Endothelial cell of umbilical vein (primary cell): ENCODE measurements around the gene CCDC116.

Source experiments
- MYC ChIP-seq: IDR thresholded peaks from one replicate; pipeline ENCODE4 v1.6.1; 2011; ENCODE audit warnings: mild to moderate bottlenecking, low read depth, low read length
- POLR2AphosphoS5 ChIP-seq: IDR thresholded peaks from 2 replicates; pipeline ENCODE4 v1.6.1; 2012; ENCODE audit warnings: low read depth, mild to moderate bottlenecking, control low read depth, low read length, moderate library complexity; ENCODE audit not compliant: insufficient read depth
- TF ChIP-seq, protein P1 (sequence below), 2 donors: IDR thresholded peaks; 1 replicate in 1 of 2; 2 replicates in 1 of 2; pipeline ENCODE4 v1.5.1; 2011; ENCODE audit warnings: low read length in 2 of 2, mild to moderate bottlenecking in 2 of 2, moderate library complexity in 2 of 2, control low read depth in 1 of 2, inconsistent platforms in 1 of 2, low read depth in 1 of 2; ENCODE audit not compliant: insufficient read depth in 1 of 2; ENCODE audit errors: extremely low read depth in 1 of 2

DNA sequence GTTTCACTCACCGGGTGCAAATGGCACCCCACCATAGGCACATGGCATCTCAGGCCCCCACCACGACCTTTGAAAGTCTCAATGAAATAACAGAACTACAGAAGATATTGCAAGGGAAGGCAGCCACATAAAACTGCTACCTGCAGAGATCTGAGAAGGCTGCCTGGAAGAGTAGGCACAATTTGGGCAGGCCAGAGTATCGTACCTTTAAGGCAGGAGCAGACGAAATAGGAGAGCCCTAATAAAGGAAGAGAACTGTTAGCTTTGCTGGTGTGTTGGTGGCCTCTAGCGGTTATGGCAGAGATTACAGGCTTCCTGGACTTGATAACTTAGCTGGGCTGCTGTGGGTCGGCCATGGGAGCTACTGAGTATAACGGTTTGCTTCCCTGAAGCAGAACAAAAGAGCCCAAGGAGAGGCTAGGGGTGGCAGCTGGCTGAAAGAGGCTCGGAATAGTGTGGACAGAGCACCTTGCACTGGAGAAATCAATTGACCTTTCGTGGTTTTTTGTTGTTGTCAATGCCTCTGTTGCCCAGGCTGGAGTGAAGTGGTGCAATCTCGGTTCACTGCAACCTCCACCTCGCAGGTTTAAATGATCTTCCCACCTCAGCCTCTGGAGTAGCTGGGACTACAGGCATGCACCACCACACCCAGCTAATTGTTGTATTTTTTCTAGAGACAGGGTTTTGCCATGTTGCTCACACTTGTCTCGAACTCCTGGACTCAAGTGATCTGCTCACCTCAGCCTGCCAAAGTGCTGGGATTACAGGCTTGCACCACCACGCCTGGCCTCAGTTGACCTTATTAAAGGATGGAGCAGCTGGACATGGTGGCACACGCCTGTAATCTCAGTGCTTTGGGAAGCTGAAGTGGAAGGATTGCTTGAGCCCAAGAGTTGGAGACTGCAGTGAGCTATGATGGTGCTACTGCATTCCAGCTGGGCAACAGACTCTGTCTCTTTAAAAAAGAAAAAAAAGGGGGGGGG lies 14.3 kb downstream of the CCDC116 start:
- TF ChIP-seq, protein P1, sequence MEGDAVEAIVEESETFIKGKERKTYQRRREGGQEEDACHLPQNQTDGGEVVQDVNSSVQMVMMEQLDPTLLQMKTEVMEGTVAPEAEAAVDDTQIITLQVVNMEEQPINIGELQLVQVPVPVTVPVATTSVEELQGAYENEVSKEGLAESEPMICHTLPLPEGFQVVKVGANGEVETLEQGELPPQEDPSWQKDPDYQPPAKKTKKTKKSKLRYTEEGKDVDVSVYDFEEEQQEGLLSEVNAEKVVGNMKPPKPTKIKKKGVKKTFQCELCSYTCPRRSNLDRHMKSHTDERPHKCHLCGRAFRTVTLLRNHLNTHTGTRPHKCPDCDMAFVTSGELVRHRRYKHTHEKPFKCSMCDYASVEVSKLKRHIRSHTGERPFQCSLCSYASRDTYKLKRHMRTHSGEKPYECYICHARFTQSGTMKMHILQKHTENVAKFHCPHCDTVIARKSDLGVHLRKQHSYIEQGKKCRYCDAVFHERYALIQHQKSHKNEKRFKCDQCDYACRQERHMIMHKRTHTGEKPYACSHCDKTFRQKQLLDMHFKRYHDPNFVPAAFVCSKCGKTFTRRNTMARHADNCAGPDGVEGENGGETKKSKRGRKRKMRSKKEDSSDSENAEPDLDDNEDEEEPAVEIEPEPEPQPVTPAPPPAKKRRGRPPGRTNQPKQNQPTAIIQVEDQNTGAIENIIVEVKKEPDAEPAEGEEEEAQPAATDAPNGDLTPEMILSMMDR (IDR thresholded peaks at IDR 0.05; ENCODE audit: extremely low read depth in 1 of 2, insufficient read depth in 1 of 2, low read depth in 1 of 2, low read length in 2 of 2): peak; percentile 81 to 86
- no peak for TF ChIP-seq MYC
- no peak for TF ChIP-seq POLR2AphosphoS5
